HL-60/S4 treated with phorbol 12-myristate 13-acetate at 8.2 ng/mL for 4 days and 3 days (cell line): ENCODE measurements around the gene MCU.

Experiments
- in situ Hi-C: fragments of 300-500 bp; cut with MboI; formaldehyde crosslinking; loops from 2 replicates; pipeline ENCODE4 v1.15.0; 2022; ENCODE audit warnings: low sequenced_read_pairs

Gene MCU

DNA sequence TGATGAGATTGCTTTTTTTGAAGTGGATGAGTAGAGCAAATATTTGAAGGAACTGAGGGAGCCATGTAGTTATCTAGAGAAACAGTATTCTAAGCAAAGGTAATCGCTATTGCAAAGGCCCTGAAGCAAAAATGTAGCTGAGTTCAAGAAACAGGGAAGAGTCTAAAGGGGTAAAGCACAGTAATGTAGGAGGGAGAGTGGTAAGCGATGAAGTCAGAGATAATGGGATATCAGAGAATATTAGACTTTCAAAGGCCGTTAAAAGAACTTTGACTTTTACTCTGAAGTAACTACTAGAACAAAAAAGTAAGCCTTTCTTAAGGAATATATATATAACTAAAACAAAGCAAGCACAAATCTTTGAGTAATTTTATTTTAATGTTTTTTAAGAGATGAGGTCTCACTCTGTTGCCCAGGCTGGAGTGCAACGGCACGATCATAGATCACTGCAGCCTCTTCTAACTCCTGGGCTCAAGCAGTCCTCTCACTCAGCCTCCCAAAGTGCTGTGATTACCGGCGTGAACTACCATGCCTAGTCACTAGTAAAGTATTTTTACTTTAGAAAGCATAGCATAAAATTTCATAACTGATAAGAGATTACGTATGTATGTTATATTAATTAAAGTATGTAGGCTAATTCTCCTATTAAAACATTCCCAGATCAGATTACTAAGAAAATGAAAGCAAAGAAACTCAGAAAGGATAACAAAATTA is 139.9 kb downstream of the MCU start:
- in situ Hi-C loops: loop anchor here (10.0 kb wide), 1 partner anchor 467 kb away; no protein-coding TSS in a partner anchor

DNA sequence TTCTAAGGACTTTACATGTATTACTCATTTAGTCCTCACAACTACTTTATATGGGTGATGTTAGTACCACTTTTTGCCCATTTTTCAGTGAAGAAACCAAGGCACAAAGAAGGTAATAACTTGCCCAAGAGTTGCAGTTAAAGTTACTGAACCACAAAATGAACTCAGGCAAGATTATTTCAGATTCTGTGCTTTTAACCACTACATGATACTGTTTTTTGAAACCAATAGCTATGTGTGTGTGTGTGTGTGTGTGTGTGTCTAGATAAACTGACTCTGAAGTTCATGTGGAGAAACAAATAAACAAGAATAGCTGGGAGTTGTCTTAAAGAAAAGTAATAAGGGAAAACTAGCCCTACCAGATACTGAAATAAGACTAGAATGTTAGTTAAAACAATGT is 140.8 kb downstream of the MCU start:
- in situ Hi-C loops: loop anchor here (10.0 kb wide), 1 partner anchor 468 kb away; no protein-coding TSS in a partner anchor

GRCh38 chr10:72834183-72834825 is 142.4 kb downstream of the MCU start:
- in situ Hi-C loops: loop anchor here (10.0 kb wide), 1 partner anchor 470 kb away; no protein-coding TSS in a partner anchor

DNA sequence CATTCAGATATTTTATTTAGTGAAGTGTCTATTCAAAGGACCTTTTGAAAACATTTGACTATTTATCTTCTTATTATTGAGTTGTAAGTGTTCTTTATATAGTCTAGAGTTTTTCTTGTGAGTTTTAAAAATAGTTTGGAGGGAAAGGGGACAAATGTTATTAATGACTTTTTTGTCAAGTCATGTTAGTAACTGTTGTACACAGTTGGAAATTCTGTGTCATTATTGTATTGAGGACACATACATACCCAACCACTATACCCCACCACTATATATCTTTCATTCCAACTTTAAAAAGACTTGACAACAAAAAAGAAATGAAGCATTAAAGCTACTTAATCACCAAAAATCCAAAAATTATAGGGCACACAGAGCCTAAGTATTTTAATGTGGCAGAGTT is 148.4 kb downstream of the MCU start:
- in situ Hi-C loops: no loop called here

GRCh38 chr10:72841487-72841886 is 149.5 kb downstream of the MCU start:
- in situ Hi-C loops: no loop called here

- in situ Hi-C loops: no loop called here
These were observed 150.2 kb downstream of the MCU start for GRCh38 chr10:72842164-72842563.

GRCh38 chr10:72846238-72846637 is 154.3 kb downstream of the MCU start:
- in situ Hi-C loops: no loop called here

DNA sequence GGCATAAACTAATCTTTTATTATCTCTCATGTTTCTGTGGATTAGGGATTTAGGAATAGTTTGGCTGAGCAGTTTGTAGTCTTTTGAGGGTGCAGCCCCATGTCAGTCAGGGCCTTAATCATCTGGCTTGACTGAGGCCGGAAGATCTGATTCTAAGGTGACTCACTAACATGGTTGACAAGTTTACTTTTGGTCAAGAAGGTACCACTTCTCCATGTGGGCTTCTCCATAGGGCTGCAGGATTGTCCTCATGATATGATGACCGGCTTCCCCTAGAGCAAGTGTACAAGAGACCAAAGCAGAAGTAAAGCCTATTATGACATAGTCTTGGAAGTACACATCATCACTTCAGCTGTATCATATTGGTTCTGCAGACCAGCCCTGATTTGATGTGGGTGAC is 155.7 kb downstream of the MCU start:
- in situ Hi-C loops: no loop called here

- in situ Hi-C loops: no loop called here
These were observed 158.9 kb downstream of the MCU start for GRCh38 chr10:72850861-72851260.

DNA sequence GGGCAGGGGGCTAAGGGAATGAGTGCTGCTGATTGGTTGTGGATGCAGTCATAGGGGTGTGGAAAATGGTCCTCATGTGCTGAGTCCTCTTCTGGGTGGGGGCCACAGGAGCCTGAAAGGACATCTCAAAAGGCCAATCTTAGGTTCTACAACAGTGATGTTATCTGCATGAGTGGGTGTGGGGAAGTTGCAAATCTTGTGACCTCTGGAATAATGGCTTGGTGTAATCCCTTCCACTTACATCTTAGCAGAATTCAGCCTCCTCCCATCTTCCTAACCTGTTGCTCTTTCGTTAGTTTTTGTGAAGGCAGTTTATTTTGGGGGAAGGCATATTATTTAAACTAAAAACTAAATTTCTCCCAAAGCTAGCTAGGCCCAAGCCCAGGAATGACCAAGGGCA is 159.6 kb downstream of the MCU start:
- in situ Hi-C loops: no loop called here

DNA sequence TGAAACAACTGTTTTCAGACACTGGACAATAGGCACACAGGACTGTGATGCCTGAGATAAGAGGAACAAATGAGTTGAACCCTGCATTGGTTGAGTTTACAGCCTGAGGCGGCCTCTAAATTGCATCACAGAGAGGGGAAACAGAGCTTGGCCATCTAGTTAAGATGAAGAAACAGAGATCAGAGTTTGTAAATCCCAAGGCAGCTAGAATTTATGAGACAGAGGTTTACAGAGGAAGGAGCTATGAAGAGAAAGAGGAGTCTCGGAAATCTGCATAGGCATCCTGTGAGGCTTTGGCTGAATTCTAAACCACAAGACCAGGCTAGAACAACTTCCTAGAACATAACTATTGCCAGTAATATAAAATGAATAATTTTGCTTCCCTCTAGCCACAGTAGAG is 160.6 kb downstream of the MCU start:
- in situ Hi-C loops: no loop called here

GRCh38 chr10:72855129-72855528 is 163.2 kb downstream of the MCU start:
- in situ Hi-C loops: no loop called here

DNA sequence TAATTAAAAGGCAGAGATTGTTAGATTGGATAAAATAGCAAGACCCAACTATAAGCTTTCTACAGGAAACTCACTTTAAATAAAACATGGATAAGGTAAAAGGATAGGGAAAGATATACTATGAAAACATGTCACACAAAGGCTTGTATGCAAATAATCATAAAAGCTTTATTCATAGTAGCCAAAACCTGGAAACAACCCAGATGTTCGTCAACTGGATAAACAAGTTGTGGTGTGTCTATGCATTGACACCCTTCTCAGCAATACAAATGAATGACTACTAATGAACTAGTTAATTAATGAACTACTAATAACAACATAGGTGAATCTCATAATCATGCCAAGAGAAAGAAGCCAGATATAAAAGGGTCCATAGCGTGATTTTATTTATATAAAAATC is 163.8 kb downstream of the MCU start:
- in situ Hi-C loops: no loop called here

GRCh38 chr10:72858067-72858466 is 166.1 kb downstream of the MCU start:
- in situ Hi-C loops: no loop called here

DNA sequence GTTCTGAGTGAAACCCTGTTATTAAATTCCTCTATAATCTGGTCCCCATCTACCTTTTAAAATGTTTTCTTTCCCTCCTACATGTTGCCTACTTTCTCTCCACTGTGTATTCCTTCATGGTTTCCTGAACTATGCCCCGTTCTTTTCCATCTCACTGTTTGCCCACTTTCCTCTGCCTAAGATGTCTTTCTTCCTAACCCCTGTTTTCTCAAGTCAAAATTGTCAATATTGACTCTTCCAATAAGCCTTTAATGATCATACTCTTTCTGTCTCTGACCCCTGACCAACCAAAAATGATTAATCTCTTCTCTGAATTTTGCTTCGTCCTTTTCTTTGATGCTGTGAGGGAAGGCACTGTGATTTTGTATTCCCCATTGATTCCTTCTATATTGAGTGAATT is 171.0 kb downstream of the MCU start:
- in situ Hi-C loops: no loop called here

DNA sequence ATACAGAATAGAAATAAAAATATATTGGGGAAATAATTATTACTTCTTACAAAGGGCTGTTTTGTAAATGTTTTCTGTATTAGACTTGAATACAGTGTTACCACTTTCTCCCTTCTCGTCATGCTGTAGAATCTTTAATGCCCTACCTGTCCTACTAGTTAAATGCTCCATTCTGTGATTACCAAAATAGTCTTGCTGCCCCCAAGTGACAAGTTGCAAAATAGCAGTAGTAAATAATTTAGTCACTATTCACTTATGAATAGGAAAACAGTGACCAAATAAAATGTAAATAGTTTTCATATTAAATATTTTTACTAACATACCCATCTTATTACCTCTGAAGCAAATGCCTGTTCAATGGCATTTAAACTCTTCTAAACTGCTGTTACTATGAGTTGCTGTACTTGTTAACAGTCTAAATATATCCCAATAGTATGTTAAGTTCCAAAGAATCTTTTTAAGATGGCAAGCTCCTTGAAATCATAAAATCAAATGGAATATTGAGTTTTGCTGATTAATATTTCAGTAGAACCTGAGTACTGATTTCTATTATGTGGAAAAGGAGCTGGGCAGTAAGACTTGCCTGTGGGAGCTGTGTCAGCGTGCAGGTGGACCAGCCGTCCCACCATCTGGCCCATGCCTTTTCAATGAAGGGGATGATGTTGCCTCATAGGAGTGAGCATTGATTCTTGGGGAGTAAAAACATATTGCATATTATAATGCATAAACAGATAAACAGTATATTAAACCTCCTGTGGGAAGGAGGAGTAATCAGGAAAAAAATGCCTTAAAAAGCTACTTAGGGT is 183.5 kb downstream of the MCU start:
- in situ Hi-C loops: no loop called here

DNA sequence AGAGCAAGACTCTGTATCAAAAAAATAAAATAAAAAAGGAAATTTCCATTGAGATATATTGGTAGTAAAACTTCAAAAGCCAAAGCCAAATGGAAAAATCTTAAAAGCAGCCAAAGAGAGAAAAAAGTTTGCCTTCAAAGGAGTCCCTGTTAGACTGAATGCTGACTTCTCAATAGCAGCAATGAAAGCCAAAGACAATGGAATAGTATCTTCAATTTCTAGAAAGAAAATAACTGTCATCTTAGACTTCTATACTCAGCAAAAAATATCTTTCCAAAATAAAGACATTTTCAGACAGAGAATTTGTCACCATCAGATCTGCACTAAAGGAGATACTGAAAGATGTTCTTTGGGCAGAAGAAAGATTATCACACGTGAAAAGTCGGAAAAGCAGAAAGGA is 187.3 kb downstream of the MCU start:
- in situ Hi-C loops: no loop called here

GRCh38 chr10:72881291-72881690 is 189.3 kb downstream of the MCU start:
- in situ Hi-C loops: no loop called here

GRCh38 chr10:72883861-72884260 is 191.9 kb downstream of the MCU start:
- in situ Hi-C loops: no loop called here

DNA sequence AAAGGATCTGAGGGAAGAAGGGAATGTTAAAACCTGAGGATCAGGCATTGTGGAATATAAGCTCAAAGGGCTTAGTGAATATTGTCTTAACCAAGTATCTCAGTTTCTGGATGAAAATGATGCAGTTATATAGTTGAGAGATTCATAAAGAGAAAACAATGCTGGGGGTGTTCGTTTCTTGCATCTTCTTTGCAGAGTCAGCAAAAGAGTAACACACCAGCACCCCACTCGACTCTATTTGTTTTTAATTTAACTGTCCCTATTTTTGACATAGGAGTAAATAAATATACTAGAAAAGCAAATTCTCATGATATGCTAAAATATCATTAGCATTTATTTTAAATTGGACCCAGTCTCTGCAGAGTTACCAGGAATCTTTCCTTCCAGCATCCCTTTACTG is 194.0 kb downstream of the MCU start:
- in situ Hi-C loops: no loop called here

- in situ Hi-C loops: no loop called here
These were observed 194.7 kb downstream of the MCU start for GRCh38 chr10:72886621-72887020.

GRCh38 chr10:72887043-72887442 is 195.1 kb downstream of the MCU start:
- in situ Hi-C loops: no loop called here
